GM12874 (cell line): ENCODE measurements around the gene ITSN2.

Source experiments
- TF ChIP-seq, protein P1 (sequence below): IDR thresholded peaks from 2 replicates; pipeline ENCODE4 v1.5.1; 2011; ENCODE audit warnings: low read depth, mild to moderate bottlenecking, control low read depth, low read length, moderate library complexity; ENCODE audit not compliant: insufficient read depth

ITSN2 gene

DNA sequence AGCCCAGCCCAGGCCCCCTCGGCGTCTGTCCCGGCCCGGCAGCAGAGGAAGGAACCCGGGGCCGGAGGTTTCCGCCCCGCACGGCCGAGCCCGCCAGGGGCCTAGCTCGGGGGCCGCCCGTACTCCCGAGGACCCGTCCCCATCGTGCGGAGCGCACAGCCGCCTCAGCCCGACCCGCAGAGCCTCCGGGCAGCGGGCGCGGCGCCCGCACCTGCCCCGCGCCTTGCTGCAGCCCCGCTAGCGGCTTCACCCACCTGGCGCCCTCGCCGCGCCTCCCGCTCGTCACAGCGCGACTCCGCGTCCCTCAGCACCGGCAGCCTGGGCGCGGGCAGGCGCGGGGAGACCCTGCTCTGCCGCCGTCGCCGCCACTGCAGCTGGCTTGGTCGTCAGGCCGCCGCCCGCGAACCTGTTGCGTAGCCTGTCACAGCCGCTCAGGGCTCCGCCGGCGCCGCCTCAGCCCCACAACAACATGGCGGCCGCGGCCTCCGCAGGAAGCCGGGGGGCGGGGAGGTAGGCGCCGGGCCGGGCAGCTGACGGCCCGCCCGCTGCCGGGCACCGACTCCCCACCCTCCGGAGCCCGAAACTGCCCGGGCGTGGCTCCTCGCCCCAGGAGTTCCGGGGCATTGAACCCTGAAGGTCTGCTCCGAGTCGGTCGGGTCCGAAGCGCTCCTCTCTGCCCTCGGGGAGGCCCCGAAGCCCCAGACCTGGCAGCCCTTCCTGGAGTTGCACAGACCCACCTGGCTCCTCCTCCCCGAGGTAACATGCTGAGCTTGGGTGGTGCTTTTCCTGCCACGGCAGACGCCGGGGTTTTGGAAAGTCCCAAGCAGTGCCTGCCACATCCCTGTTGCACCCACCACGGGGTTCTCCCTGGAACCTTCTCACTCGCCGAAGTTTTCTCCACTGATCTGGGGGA is at the start of gene ITSN2:
TSS of gene ITSN2 (minus strand) at position 487 of the 913 bp plus-strand sequence. CDS start 32,454 bp downstream, outside the sequence.
- TF ChIP-seq, protein P1, sequence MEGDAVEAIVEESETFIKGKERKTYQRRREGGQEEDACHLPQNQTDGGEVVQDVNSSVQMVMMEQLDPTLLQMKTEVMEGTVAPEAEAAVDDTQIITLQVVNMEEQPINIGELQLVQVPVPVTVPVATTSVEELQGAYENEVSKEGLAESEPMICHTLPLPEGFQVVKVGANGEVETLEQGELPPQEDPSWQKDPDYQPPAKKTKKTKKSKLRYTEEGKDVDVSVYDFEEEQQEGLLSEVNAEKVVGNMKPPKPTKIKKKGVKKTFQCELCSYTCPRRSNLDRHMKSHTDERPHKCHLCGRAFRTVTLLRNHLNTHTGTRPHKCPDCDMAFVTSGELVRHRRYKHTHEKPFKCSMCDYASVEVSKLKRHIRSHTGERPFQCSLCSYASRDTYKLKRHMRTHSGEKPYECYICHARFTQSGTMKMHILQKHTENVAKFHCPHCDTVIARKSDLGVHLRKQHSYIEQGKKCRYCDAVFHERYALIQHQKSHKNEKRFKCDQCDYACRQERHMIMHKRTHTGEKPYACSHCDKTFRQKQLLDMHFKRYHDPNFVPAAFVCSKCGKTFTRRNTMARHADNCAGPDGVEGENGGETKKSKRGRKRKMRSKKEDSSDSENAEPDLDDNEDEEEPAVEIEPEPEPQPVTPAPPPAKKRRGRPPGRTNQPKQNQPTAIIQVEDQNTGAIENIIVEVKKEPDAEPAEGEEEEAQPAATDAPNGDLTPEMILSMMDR = no peak

DNA sequence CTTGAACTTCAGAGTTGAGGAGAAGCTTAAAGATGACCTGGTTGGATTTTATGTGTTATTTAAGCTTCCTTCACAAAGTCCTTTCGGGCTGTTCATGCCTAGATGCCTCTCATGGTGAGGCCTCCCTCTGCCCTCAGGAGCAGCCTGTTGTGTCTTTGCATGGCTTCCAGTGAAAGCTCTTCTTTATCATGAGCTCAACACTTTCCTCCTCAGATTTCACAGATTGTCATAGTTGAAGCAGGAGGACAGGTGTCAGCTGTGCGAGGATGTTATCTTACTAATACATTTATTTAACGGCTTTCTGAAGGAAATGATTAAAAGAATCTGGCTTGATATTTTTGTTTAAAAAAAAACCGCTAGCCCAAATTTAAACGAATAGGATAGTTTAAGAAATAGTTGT is 48.8 kb upstream of the ITSN2 start:
- TF ChIP-seq, protein P1 = no peak

DNA sequence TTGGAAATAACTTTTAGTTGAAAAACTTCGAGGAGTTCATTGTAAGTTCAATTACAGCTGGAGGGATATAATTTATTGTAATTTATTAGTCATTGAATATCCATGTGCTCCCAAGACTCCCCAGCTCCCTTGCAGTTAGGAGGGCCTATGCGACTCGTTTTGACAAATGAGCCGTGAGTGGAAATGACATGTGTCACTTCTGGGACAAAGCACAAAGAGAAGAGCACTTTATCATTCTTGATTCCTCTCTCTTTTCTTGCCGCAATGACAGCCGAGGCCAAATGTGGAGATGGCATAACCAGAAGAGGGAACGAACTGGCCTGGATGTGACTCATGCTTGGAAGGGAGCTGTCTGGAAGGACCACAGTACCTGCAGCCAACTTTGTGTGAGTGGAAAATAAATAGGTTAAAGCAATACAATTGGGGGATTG is 44.2 kb upstream of the ITSN2 start:
- TF ChIP-seq, protein P1 = no peak

GRCh38 chr2:24403832-24404212 is 43.5 kb upstream of the ITSN2 start:
- TF ChIP-seq, protein P1 = no peak

DNA sequence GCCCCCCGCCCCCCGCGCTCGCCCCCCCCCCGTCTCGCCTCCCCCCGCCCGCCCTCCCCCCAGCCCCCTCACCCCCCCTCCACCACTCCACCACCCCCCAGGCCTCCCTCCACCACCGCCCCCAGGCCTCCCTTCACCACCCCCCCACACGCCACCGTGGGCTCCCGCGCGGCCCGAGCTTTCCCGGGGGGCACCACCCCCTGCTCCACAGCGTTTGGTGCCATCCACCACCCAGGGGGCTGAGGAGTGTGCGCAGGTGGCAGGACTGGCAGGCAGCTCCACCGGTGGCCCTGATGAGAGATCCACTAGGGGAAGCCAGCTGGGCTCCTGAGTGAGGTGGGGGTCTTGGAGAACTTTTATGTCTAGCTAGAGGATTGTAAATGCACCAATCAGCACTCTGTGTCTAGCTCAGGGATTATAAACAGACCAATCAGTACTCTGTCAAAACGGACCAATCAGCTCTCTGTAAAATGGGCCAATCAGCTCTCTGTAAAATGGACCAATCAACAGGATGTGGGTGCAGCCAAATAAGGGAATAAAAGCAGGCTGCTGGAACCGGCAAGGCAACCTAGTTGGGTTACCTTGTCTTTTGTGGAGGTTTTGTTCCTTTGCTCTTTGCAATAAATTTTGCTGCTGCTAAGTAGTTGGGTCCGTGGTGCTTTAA is 43.0 kb upstream of the ITSN2 start:
- TF ChIP-seq, protein P1 = no peak

GRCh38 chr2:24402242-24403097 is 42.1 kb upstream of the ITSN2 start:
- TF ChIP-seq, protein P1 = no peak
